OCI-LY1 (cell line): ENCODE measurements around the gene SEMA3A.

Experiments
- H2AFZ ChIP-seq: fragments of 200-600 bp; sonication (generic), shearing (Covaris generic); 2 replicates; pipeline ENCODE4 v1.6.0; 2014; ENCODE audit warnings: antibody characterized with exemption, mild to moderate bottlenecking, low read length
- H3F3A ChIP-seq: fragments of 200-600 bp; sonication (generic), shearing (Covaris generic); 2 replicates; pipeline ENCODE4 v1.6.0; 2014; ENCODE audit warnings: mild to moderate bottlenecking, antibody characterized with exemption, low read length, moderate library complexity; ENCODE audit not compliant: insufficient read depth
- H3K27ac ChIP-seq: fragments of 200-600 bp; sonication (generic); 2 replicates; pipeline ENCODE4 v1.5.1; 2014; ENCODE audit warnings: low read length, mixed run types, mild to moderate bottlenecking, low read depth; ENCODE audit not compliant: poor library complexity, severe bottlenecking
- H3K27me3 ChIP-seq: fragments of 200-600 bp; sonication (generic); 2 replicates; pipeline ENCODE4 v1.6.0; 2014; ENCODE audit warnings: antibody characterized with exemption, mild to moderate bottlenecking, low read length, moderate library complexity; ENCODE audit not compliant: insufficient read depth
- H3K36me3 ChIP-seq: fragments of 200-600 bp; sonication (generic); 2 replicates; pipeline ENCODE4 v1.6.1; 2014; ENCODE audit warnings: mild to moderate bottlenecking, antibody characterized with exemption, low read length, moderate library complexity, mixed read lengths; ENCODE audit not compliant: insufficient read depth
- H3K4me1 ChIP-seq: fragments of 200-600 bp; sonication (generic); 2 replicates; pipeline ENCODE4 v1.5.1; 2014; ENCODE audit warnings: mild to moderate bottlenecking, low read length, moderate library complexity; ENCODE audit not compliant: insufficient read depth, severe bottlenecking
- H3K4me2 ChIP-seq: fragments of 200-600 bp; sonication (generic), shearing (Covaris generic); 2 replicates; pipeline ENCODE4 v1.6.1; 2014; ENCODE audit warnings: low read length
- H3K4me3 ChIP-seq: fragments of 200-600 bp; sonication (generic); 2 replicates; pipeline ENCODE4 v1.5.1; 2014; ENCODE audit warnings: low read length, low read depth, mild to moderate bottlenecking, mixed read lengths; ENCODE audit not compliant: poor library complexity, severe bottlenecking
- H3K79me2 ChIP-seq: fragments of 200-600 bp; shearing (Covaris generic); 2 replicates; pipeline ENCODE4 v1.6.1; 2016; ENCODE audit warnings: mixed run types, low read length, mixed read lengths; ENCODE audit not compliant: insufficient read depth
- H3K9ac ChIP-seq: fragments of 200-600 bp; sonication (generic), shearing (Covaris generic); 2 replicates; pipeline ENCODE4 v1.6.1; 2014; ENCODE audit warnings: mild to moderate bottlenecking, low read length, mixed read lengths
- H3K9me2 ChIP-seq: fragments of 200-600 bp; sonication (generic), shearing (Covaris generic); 2 replicates; pipeline ENCODE4 v1.6.1; 2014; ENCODE audit warnings: low read depth, mild to moderate bottlenecking, low read length, mixed read lengths
- H3K9me3 ChIP-seq: fragments of 200-600 bp; shearing (Covaris generic); 2 replicates; pipeline ENCODE4 v1.6.1; 2014; ENCODE audit warnings: low read length, mixed read lengths
- H4K20me1 ChIP-seq: fragments of 200-600 bp; sonication (generic), shearing (Covaris generic); 2 replicates; pipeline ENCODE4 v1.6.0; 2016; ENCODE audit warnings: mild to moderate bottlenecking, low read length; ENCODE audit not compliant: insufficient read depth
- CTCF ChIP-seq: fragments of 200-600 bp; sonication (generic), shearing (Covaris generic); IDR thresholded peaks from 2 replicates; pipeline ENCODE4 v1.5.1; 2017; ENCODE audit warnings: mild to moderate bottlenecking, antibody characterized with exemption, low read length, moderate library complexity, mixed read lengths
- EZH2 ChIP-seq: fragments of 200-600 bp; sonication (generic), shearing (Covaris generic); IDR thresholded peaks from 2 replicates; pipeline ENCODE4 v1.8.0; 2017; ENCODE audit warnings: borderline replicate concordance, mixed run types, mild to moderate bottlenecking, antibody characterized with exemption, low read length, moderate library complexity, mixed read lengths

The SEMA3A gene

GRCh38 chr7:84204655-84205054, 10.1 kb upstream of the SEMA3A start:
- H3K4me1 ChIP-seq, result no peaks in the 10 kb centered on the region
- no peaks in the 10 kb centered on the region for H3K36me3 ChIP-seq

GRCh38 chr7:84202855-84203254, 8.3 kb upstream of the SEMA3A start:
- Histone ChIP-seq H3K4me2 (no peak overlapping the region), H3K79me2 (no peaks in the 10 kb centered on the region), H3K9ac (no peak overlapping the region), H4K20me1 (no peaks in the 10 kb centered on the region), H3K27ac (no peak overlapping the region), H3K27me3 (no peaks in the 10 kb centered on the region), H3K9me2 (no peaks in the 10 kb centered on the region), H3K4me3 (no peak overlapping the region), H2AFZ (no peak overlapping the region), H3K4me1 (no peaks in the 10 kb centered on the region), H3K36me3 (no peaks in the 10 kb centered on the region), H3K9me3 (no peaks in the 10 kb centered on the region), H3F3A (no peaks in the 10 kb centered on the region)
- TF ChIP-seq EZH2 (no peak), CTCF (no peak)

More at GRCh38 chr7:84204655-84205054, 10.1 kb upstream of the SEMA3A start:
- TF ChIP-seq CTCF (no peak), EZH2 (no peak)
- H3K9ac ChIP-seq, result no peak overlapping the region
- no peaks in the 10 kb centered on the region for H3K9me3 ChIP-seq
- no peak overlapping the region for H3K4me2 ChIP-seq
- H3K27me3 ChIP-seq, result no peaks in the 10 kb centered on the region
- H3K4me3 ChIP-seq, result no peak overlapping the region
- H3K27ac ChIP-seq, result no peak overlapping the region
- H3K9me2 ChIP-seq, result no peaks in the 10 kb centered on the region
- no peaks in the 10 kb centered on the region for H3F3A ChIP-seq
- no peaks in the 10 kb centered on the region for H3K79me2 ChIP-seq
- 0 out of 2 replicates have a peak overlapping the region, but pooled peaks have one; percentile 40 for H2AFZ ChIP-seq
- H4K20me1 ChIP-seq, result no peaks in the 10 kb centered on the region

GRCh38 chr7:84200859-84201258, 6.3 kb upstream of the SEMA3A start:
- Histone ChIP-seq H3F3A (no peaks in the 10 kb centered on the region), H3K27ac (no peak overlapping the region), H4K20me1 (no peaks in the 10 kb centered on the region), H3K27me3 (no peaks in the 10 kb centered on the region), H3K4me3 (no peak overlapping the region), H3K79me2 (no peaks in the 10 kb centered on the region), H3K4me2 (no peak overlapping the region), H3K4me1 (peaks cover 5% of the 10 kb centered on the region), H3K9ac (no peak overlapping the region), H3K9me3 (no peaks in the 10 kb centered on the region), H3K9me2 (no peaks in the 10 kb centered on the region), H3K36me3 (no peaks in the 10 kb centered on the region), H2AFZ (no peak overlapping the region)
- TF ChIP-seq CTCF (no peak), EZH2 (no peak)
